Measurements from ENCODE around the gene SOCS3.

The SOCS3 gene

DNA sequence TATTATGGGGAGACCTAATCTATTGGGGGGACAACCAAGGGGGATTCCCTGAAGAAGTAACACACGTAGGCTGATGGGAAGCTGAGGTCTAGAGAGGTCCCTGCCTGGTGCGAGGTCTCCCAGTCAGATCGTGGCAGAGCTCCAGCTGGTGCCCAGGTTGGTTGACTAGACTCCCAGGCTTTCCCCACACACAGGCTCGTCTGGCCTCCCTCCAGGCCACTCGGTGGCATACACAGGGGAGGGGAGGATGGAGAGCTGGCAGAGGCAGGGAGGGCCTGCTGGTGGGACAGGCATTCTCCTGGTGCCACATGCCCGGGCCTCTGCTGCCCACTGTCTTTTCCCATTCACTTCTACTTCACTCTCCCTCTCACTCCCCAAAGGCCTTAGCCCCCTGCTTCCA is 8.5 kb upstream of the SOCS3 start:
- H3K4me3 ChIP-seq (replicated peaks; ENCODE audit: low read depth, low read length): no peak overlapping the region
- no peak for DNase-seq (ENCODE audit: low read depth)
- TF ChIP-seq, protein P1, sequence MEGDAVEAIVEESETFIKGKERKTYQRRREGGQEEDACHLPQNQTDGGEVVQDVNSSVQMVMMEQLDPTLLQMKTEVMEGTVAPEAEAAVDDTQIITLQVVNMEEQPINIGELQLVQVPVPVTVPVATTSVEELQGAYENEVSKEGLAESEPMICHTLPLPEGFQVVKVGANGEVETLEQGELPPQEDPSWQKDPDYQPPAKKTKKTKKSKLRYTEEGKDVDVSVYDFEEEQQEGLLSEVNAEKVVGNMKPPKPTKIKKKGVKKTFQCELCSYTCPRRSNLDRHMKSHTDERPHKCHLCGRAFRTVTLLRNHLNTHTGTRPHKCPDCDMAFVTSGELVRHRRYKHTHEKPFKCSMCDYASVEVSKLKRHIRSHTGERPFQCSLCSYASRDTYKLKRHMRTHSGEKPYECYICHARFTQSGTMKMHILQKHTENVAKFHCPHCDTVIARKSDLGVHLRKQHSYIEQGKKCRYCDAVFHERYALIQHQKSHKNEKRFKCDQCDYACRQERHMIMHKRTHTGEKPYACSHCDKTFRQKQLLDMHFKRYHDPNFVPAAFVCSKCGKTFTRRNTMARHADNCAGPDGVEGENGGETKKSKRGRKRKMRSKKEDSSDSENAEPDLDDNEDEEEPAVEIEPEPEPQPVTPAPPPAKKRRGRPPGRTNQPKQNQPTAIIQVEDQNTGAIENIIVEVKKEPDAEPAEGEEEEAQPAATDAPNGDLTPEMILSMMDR (IDR thresholded peaks at IDR 0.05; ENCODE audit: low read length, missing control alignments): no peak

DNA sequence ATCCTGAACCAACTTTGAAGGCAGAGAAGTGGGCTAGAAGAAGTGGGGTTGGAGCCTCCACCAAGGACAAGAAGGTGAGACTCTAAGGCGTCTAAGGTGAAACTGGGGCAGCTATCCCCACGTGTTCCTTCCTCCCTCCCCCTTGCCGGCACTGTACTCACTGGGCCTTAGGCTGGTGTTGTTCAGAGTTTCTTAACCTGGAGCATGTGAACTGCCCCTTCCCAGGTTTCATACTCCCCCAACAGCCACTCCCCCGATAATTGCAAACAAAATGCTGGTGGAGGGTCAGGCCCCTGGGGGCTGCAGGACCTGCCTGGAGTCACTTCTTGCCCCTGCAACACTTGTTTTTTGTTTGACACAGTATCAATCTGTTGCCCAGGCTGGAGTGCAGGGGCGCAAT is 7.3 kb upstream of the SOCS3 start:
- no peak for DNase-seq (ENCODE audit: low read depth)
- H3K4me3 ChIP-seq (replicated peaks; ENCODE audit: low read depth, low read length): no peak overlapping the region
- TF ChIP-seq, protein P1 (IDR thresholded peaks at IDR 0.05; ENCODE audit: low read length, missing control alignments): no peak

DNA sequence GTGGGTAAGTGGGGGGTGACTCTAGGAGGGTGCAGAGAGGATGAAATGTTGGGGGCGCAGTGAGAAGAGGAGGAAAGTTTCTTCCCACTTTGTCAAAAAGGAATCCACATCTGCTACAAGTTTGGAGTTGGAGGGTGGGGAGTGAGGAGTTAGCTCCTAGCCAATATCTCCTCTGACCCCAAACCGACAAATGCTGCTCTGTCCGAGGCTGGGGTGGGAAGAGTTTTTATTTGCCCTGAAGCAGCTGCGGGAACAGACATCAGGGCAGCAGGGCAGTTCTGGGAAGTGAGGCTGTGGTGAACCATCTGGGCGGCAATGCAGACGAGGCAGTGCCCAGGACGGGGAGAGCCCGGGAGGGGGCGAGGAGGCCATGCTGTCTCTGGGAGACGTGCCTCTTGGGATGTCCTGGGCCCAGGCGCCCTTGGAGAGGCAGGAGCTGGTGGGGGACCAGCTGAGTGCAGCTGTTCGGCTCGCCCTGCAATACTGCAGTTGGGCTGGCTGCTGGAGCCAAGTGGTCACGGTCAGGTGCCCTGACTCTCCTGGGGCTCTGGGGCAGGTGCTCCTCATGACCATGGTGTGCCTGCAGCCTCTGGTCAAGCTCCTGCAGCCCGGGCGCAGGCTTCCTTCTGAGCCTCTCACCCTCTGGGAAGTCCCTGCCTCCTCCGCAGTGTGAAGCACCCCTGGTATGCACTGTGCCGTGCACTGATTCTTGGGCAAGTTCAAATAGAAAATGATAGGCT is 6.4 kb upstream of the SOCS3 start:
- TF ChIP-seq, protein P1 (IDR thresholded peaks at IDR 0.05; ENCODE audit: low read length, missing control alignments): no peak
- no peak for DNase-seq (ENCODE audit: low read depth)
- H3K4me3 ChIP-seq (replicated peaks; ENCODE audit: low read depth, low read length): no peak overlapping the region

DNA sequence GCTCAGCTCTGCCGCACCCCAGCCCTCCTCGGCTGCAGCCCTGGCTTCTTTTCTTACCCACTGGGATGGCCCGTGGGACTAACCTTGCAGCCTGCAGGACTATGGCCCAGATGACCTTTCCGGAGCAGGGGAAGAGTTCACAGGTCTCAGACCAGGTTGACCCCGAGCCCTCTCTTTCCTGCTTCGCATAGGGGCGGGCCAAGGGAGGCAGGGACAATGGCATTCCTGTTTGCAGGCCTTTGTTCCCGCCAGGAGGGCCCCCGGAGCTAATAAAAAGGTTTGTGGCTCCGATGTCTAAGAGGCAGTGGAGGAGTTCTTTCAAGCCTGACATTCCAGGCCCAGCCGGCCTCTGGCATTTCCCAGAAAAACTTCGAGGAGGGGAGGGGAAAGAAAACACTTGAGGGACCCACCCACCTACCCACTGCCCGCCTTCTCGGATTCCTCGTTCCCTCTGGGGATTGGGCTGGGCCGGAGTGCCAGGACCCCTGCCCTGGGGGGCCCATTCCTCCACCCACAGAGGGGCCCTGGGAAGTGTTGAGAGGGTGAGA is 5.8 kb upstream of the SOCS3 start:
- no peak overlapping the region for H3K4me3 ChIP-seq (replicated peaks; ENCODE audit: low read depth, low read length)
- no peak for DNase-seq (ENCODE audit: low read depth)
- TF ChIP-seq, protein P1 (IDR thresholded peaks at IDR 0.05; ENCODE audit: low read length, missing control alignments): no peak

DNA sequence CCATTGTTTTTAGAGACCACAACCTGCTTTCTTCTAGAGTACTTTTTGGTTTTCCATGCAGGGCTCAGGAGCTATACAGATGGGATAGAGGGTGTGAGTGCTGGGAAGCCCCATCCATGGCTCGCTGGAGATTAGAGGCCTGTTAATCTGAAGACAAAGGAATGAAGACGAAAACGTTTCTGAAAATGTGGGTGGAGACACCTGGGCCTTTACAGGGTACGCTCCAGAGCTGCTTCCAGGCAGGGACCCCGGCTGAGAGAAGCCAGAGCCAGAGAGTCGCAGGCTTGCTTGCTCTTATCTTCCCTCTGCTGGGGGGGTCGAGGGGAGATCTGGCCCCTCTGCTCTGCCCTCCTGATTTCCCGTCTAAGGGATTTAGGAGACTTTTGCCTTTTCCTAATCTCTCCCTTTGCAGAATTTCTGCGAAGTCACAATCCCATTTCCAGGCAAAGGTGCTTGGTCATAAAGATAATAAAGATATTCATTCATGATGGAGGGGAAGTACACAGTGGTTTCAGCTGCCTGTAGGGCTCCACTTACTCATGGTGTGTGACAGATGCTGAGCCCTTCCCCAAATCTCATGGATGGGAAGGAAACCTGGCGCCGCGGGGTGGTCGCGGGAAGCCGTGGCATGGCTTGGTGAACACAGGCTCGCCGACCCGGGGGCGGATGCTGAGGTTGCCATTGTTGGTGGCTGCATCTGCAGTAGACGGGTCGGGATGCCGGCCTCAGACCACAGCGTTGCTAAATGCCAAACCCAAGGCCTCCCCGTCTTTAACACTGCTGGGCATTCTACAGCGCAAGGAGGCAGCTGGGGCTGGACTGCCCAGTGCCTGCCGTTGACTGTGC is 4.8 kb upstream of the SOCS3 start:
- TF ChIP-seq, protein P1 (IDR thresholded peaks at IDR 0.05; ENCODE audit: low read length, missing control alignments): no peak
- DNase-seq (ENCODE audit: low read depth): no peak
- H3K4me3 ChIP-seq (replicated peaks; ENCODE audit: low read depth, low read length): no peak overlapping the region

DNA sequence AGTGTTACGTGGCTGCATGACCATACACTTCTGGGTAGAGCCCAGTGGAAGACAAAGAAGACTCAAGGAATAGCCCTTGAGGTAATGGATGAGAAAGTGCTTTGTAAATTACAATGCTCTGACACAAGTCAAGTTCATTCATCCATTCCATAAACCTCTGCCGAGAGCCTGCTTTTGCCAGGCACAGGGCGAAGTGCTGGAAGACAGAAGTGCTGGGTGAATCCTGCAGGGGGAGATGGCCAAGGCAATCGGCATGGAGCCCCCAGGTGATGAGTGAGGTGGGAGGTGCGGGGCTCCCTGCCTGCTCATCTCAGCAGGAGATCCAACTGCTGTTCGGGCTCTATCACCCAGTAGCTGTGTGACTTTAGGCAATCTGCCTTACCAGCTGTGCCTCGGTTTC is 2.8 kb upstream of the SOCS3 start:
- H3K4me3 ChIP-seq (replicated peaks; ENCODE audit: low read depth, low read length): no peak overlapping the region
- TF ChIP-seq, protein P1 (IDR thresholded peaks at IDR 0.05; ENCODE audit: low read length, missing control alignments): peak; percentile 8
- no peak for DNase-seq (ENCODE audit: low read depth)
